Memory B cell (primary cell): ENCODE measurements around the gene ENPP6.
"Not testable (repeated sequence)": the region's sequence is repeated elsewhere in the genome, so short reads cannot be mapped to it uniquely, and the experiment has no call there.

Experiments used
- ATAC-seq: fragments of 150-1000 bp; cut with Tn5 transposase; 2 replicates; pipeline ENCODE4 v1.10.0; 2021; ENCODE audit warnings: low read depth, mild to moderate bottlenecking, moderate library complexity
- DNase-seq, 2 donors: peaks; one replicate each; pipeline ENCODE4 v3.0.0; 2022; ENCODE audit warnings: low spot score in 2 of 2
- H3K27ac Mint-ChIP-seq: one replicate; pipeline ENCODE4 v1.8.0; 2022; ENCODE audit warnings: mild to moderate bottlenecking, moderate library complexity, mixed read lengths
- H3K27me3 Mint-ChIP-seq: one replicate; pipeline ENCODE4 v1.8.0; 2022; ENCODE audit warnings: mixed read lengths
- H3K36me3 Mint-ChIP-seq: one replicate; pipeline ENCODE4 v1.8.0; 2022; ENCODE audit warnings: mild to moderate bottlenecking, mixed read lengths
- H3K4me1 Mint-ChIP-seq: one replicate; pipeline ENCODE4 v1.8.0; 2022; ENCODE audit warnings: mixed read lengths
- H3K4me3 Mint-ChIP-seq: one replicate; pipeline ENCODE4 v1.8.0; 2022; ENCODE audit warnings: mild to moderate bottlenecking, moderate library complexity, mixed read lengths
- H3K9me3 Mint-ChIP-seq: one replicate; pipeline ENCODE4 v1.8.0; 2022; ENCODE audit warnings: mixed read lengths

The ENPP6 gene

DNA sequence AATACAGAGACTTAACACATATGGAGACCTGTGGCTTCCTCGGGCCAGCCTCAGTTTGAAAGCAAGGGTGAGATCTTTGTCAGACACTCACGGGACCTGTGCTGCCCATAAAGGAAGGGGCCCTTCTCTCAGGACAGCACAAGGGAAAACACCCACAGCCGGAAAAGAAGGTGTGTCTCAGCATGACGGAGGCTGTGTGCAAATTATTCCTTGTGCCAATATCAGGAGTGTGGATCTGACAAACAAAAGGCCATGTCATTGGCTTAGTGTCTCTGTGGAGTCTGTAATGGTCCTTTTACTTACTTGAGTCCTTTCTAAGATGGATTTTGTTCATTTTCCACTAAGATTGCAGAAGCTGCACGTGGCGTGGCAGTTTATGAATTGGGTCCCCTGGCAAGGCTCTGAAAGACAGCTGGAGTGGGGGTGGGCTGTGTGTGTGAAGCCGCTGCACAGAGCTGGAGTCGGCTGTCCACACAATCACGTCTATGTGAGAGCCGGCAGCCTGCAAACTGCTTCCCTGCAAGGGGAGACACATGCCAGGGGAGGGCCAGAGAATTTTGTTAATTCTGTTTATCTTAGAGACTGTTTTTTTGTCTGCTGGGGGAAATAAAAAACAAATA lies 1.9 kb downstream of the ENPP6 start:
- Mint-ChIP-seq H3K4me3 (no peak overlapping the region), H3K27me3 (peaks cover 9% of the 10 kb centered on the region), H3K36me3 (peaks cover 2% of the 10 kb centered on the region), H3K27ac (no peak overlapping the region), H3K9me3 (peaks cover 2% of the 10 kb centered on the region), H3K4me1 (no peaks in the 10 kb centered on the region)
- no peak for DNase-seq
- no peak for ATAC-seq

DNA sequence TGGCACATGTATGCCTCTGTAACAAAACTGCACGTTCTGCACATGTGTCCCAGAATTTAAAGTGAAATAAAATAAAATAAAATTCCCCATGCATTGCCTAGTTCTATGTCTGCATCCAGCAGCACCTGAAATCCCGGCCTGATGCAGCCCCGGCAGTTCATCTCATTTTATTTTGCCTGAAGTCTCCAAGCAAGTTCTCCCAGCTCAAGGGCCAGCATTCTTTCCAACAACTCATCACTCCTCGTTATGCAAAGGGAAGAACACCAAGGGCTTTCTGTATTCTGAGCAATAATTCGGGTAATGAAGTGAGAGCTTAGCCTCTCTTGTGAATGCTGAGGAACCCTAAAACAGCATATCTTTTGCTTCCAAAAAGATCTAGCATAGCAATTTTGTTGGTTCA lies 2.7 kb downstream of the ENPP6 start:
- Mint-ChIP-seq H3K27ac (no peak overlapping the region), H3K36me3 (peaks cover 2% of the 10 kb centered on the region), H3K4me3 (no peak overlapping the region), H3K4me1 (no peaks in the 10 kb centered on the region), H3K27me3 (peaks cover 9% of the 10 kb centered on the region), H3K9me3 (peaks cover 2% of the 10 kb centered on the region)
- DNase-seq (no peak), ATAC-seq (no peak)

DNA sequence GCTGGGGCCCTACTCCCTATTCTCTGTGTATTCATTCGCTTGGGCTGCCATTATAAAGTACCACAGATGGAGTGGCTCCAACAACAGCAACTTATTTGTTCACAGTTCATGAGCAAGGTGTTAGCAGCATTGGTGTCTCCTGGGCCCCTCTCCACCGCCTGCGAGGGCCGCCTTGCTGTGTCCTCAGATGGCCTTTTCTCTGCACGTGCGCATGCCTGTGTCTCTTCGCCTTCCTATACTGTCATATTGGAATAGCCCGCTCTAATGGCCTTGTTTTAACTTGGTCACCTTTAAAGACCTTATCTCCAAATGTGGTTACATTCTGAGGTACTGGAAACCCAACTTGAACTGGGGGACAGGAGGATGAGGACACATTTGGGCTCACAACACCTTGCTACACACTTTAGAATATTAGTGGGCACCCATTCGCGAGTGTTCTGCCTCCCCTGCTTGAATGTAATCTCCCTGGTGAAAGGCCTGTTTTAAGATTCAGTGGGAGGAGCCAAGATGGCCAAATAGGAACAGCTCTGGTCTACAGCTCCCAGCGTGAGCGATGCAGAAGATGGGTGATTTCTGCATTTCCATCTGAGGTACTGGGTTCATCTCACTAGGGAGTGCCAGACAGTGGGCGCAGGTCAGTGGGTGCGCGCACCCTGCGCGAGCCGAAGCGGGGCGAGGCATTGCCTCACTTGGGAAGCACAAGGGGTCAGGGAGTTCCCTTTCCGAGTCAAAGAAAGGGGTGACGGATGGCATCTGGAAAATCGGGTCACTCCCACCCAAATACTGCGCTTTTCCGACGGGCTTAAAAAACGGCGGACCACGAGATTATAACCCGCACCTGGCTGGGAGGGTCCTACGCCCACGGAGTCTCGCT lies 9.7 kb downstream of the ENPP6 start:
- H3K4me1 Mint-ChIP-seq: not testable (repeated sequence)

DNA sequence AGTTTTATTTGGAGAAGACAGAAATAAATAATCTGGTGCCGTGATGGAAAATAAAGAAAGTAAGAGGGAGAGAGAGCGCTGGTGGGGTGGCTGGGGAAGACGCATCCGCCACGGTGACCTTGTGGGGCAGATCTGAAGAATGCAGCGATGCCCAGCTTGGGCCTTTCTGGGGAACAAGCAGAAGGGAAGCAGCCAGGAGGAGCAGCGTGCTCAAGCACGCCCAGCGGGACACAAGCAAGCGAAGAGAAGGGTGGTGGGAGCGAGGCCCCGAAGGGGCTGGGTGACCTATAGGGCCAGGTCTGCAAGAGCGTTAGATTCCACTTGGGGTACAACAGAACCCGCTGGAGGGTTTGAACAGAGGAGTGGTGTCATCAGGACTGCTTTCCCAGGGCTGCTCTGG lies 12.4 kb downstream of the ENPP6 start:
- no peaks in the 10 kb centered on the region for H3K36me3 Mint-ChIP-seq
- H3K4me1 Mint-ChIP-seq: no peaks in the 10 kb centered on the region
- H3K27ac Mint-ChIP-seq: no peak overlapping the region
- ATAC-seq (no peak), DNase-seq (no peak)
- peaks cover 33% of the 10 kb centered on the region for H3K27me3 Mint-ChIP-seq
- no peak overlapping the region for H3K4me3 Mint-ChIP-seq
- H3K9me3 Mint-ChIP-seq: peaks cover 1% of the 10 kb centered on the region

More for the DNA sequence above, 9.7 kb downstream of the ENPP6 start:
- not testable (repeated sequence) for DNase-seq, H3K9me3 Mint-ChIP-seq, H3K4me3 Mint-ChIP-seq, H3K27ac Mint-ChIP-seq, H3K36me3 Mint-ChIP-seq, ATAC-seq
- peaks cover 28% of the 10 kb centered on the region for H3K27me3 Mint-ChIP-seq

DNA sequence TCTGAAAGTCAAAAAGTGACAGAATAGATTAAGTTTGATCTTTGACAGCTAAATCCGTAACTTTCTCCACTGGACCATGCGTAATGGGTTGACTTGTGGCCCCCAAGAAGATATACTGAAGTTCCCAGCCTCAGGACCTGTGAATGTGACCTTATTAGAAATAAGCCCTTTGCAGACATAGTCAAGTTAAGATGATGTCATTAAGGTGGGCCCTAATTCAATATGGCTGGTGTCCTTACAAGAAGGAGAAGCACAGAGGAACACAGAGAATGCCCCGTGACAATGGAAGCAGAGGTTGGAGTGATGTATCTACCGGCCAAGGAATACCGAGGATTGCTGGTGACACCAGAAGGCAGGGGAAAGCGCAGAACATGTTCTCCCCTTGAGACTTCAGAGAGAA lies 14.4 kb downstream of the ENPP6 start:
- H3K4me3 Mint-ChIP-seq: no peak overlapping the region
- H3K27ac Mint-ChIP-seq: no peak overlapping the region
- H3K36me3 Mint-ChIP-seq: no peaks in the 10 kb centered on the region
- H3K9me3 Mint-ChIP-seq: no peaks in the 10 kb centered on the region
- no peak for ATAC-seq
- no peaks in the 10 kb centered on the region for H3K4me1 Mint-ChIP-seq
- H3K27me3 Mint-ChIP-seq: peaks cover 34% of the 10 kb centered on the region
- DNase-seq: no peak

DNA sequence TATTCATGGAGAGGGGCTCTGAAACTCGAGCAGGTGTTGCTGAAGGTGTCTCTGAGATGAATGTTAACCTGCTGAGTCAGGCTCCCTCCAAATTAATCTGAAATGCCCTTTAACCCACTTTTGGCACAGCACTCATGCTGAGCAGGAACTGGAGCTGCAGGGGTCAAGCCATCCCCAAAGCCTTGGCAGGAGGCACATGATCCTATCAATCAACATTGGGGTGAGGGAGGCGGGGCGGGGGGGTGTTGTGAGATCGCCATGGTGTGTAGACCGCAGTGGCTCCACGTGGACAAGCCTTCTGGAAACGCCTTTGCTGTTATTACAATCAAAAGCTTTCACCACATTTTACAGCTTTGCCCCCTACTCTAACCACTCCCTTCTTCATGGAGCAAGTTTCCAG lies 16.5 kb downstream of the ENPP6 start:
- ATAC-seq (no peak), DNase-seq (no peak)
- H3K4me3 Mint-ChIP-seq: no peak overlapping the region
- no peaks in the 10 kb centered on the region for H3K36me3 Mint-ChIP-seq
- H3K27ac Mint-ChIP-seq: no peak overlapping the region
- peaks cover 24% of the 10 kb centered on the region for H3K27me3 Mint-ChIP-seq
- no peaks in the 10 kb centered on the region for H3K9me3 Mint-ChIP-seq
- no peaks in the 10 kb centered on the region for H3K4me1 Mint-ChIP-seq

DNA sequence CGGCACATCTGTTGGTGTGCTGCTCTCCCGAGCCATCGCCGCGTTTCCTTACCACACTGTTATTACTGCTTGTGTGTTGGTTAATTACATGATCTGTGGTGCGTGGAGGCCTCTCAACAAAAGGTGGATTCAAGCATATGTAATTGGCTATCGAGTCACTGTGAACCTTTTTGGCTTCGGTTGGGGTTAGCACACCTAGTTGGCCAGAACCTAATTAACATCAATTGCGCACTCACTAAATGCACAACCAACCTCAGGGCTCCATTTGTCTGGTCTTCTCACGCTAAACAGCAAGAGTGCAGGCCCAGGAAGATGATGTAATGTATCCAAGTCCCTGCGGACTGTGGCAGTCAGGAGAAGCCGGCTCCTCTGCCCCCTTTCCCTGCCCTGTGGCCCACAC lies 17.4 kb downstream of the ENPP6 start:
- H3K9me3 Mint-ChIP-seq: no peaks in the 10 kb centered on the region

DNA sequence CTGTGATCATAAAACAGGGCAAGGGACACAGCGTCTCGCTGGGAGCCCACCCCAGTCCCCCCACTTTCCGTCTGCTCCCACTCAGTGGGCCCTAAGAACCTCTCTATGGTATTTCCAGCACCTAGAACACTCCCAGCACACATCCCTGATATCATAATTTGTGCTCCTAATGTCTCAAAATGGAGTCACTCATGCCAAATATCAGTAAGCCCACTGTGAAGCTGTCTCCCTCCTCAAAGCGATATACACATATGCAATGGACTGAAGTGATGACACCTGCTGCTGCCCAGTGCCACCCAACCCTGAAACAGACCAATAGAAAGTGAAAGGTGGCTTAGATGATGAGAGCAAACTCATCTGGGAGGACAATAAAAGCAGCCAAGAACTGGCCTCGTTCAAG lies 17.9 kb downstream of the ENPP6 start:
- Mint-ChIP-seq H3K4me1 (no peaks in the 10 kb centered on the region), H3K36me3 (no peaks in the 10 kb centered on the region), H3K27ac (no peak overlapping the region), H3K9me3 (no peaks in the 10 kb centered on the region), H3K4me3 (no peak overlapping the region), H3K27me3 (peaks cover 19% of the 10 kb centered on the region)
- no peak for DNase-seq
- no peak for ATAC-seq

More for the DNA sequence above, 17.4 kb downstream of the ENPP6 start:
- no peak for DNase-seq
- peaks cover 20% of the 10 kb centered on the region for H3K27me3 Mint-ChIP-seq
- no peak for ATAC-seq
- H3K36me3 Mint-ChIP-seq: no peaks in the 10 kb centered on the region
- H3K27ac Mint-ChIP-seq: no peak overlapping the region
- H3K4me3 Mint-ChIP-seq: no peak overlapping the region
- H3K4me1 Mint-ChIP-seq: no peaks in the 10 kb centered on the region

DNA sequence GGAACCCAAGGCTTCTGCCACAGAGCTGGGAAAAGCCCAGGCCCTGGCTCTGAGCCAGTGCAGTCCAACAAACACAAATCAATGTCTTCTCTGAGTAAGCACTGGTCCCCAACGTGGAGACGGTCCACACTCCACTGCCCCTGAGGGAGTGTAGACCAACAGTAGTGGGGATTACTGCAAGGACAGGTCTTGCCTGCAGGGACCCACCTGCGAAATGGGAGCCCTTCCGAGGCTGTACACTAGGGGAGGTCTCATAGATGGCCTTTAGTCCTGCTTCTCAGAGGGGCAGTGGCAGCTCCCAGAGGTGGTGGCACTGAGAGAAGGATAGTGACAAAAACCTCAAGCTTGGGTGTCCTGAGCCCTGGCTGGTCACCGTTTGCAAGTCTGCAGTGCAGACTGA lies 19.5 kb downstream of the ENPP6 start:
- ATAC-seq: no peak
- peaks cover 17% of the 10 kb centered on the region for H3K27me3 Mint-ChIP-seq

DNA sequence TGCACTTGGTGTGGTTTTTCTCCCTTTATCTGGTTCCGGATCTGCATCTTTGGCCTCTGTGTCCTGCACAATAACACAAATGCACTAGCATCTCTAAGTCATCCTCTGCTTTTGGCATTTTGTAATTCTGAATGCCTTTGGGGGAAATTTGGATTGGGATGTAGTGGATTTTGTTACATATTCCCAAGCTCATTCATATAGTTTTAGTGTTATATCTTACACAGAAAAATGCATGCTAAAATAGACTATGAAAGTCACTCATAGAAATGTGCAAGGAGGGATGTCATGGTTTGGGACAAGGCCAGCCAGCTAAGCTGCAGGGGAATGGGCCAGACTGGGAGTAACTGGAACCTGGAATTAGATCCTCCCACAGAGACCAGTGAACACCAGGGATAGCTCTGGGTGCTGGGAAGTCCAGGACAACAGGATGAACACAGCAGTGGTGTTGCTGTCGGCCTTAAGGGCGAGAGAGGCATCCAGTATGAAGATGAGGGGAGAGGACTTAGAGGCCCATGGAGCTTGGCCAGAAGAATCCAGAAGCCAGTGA lies 20.1 kb downstream of the ENPP6 start:
- H3K27me3 Mint-ChIP-seq: peaks cover 16% of the 10 kb centered on the region
- no peaks in the 10 kb centered on the region for H3K36me3 Mint-ChIP-seq
- H3K4me1 Mint-ChIP-seq: peaks cover 3% of the 10 kb centered on the region
- no peaks in the 10 kb centered on the region for H3K9me3 Mint-ChIP-seq
- H3K4me3 Mint-ChIP-seq: no peak overlapping the region
- no peak overlapping the region for H3K27ac Mint-ChIP-seq
- ATAC-seq (no peak), DNase-seq (no peak)

More for the DNA sequence above, 19.5 kb downstream of the ENPP6 start:
- H3K36me3 Mint-ChIP-seq: no peaks in the 10 kb centered on the region
- no peaks in the 10 kb centered on the region for H3K9me3 Mint-ChIP-seq
- H3K4me3 Mint-ChIP-seq: no peak overlapping the region
- no peak for DNase-seq
- no peak overlapping the region for H3K27ac Mint-ChIP-seq
- peaks cover under 1% of the 10 kb centered on the region for H3K4me1 Mint-ChIP-seq

DNA sequence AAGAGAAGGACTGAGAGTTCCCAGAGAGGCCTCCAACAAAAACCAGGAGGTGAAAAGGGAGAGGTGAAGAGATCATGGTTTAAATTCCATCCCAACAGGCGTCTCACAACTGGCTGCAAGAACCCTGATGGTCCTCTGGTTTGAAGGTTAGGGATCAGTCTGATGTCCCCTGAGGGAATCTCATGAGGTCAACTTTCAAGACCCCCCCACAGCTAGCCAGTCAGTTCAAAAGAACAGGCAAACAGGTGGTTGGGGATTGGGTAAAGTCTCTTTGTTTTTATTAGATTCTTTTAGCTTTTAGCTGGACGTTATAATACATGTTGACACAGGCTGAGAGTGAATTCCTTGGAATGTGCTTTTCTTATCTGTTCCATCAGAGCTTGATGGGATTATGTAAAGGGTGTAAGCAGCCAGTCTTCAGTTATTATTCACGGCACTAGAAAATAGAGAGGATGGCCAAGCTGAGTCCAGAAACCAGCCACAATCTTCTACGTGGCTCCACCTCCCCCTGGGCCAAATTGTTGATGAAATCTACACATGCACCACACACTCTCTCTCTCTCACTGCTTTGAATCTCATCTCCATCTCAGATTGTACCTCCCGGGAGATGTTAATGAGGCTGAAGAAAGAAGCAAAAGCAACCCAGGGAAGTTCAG lies 20.8 kb downstream of the ENPP6 start:
- Mint-ChIP-seq H3K27me3 (peaks cover 14% of the 10 kb centered on the region), H3K27ac (no peak overlapping the region), H3K9me3 (no peaks in the 10 kb centered on the region)

DNA sequence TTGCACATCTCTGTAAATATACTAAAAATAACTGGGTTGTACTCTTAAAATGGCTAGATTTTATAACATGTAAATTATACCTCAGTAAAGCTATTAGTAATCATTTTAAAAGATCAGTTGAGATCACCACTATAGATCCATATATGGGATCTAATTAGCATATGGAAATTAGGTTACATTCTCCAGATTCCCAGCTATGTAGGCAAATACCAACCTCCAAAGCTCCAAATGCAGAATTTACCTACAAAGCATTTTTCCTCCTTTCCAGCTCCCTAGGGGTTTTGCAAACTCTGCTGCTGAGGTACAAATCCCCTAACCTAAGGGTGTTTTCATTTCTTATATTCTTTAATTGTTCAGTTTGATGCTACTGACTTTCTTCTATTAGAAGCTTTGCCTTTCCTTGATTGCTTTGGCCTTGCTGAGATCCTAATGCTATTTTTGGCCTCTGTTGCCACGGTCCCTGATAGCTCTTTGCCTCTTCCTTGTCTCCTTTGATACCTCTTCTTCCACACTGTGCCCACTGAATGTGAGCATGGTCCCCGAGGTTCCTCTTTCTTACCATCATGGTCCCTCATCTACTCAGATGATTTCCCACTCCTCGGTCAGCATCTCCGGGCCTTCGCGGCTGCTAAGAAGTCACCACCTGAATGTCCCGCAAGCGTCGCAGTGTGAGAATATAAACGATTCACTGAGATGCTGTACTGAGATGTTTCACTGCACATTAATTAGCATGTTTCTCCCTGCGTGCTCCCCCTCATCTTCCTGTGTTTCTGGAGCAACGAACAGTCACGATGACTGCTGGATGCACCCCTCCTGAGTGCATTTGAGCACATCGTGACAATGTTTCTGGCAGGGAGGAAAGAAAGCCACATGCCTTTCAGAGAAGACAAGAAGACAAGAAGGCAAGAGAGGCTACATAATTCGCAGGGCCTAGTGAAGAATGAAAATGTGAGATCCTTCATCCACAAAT lies 23.8 kb downstream of the ENPP6 start:
- DNase-seq (no peak), ATAC-seq (no peak)
- Mint-ChIP-seq H3K27ac (no peak overlapping the region), H3K9me3 (no peaks in the 10 kb centered on the region), H3K4me3 (no peak overlapping the region), H3K36me3 (no peaks in the 10 kb centered on the region), H3K4me1 (peaks cover 3% of the 10 kb centered on the region), H3K27me3 (peaks cover 10% of the 10 kb centered on the region)

More for the DNA sequence above, 20.8 kb downstream of the ENPP6 start:
- H3K4me3 Mint-ChIP-seq: no peak overlapping the region
- H3K4me1 Mint-ChIP-seq: peaks cover 3% of the 10 kb centered on the region
- H3K36me3 Mint-ChIP-seq: no peaks in the 10 kb centered on the region
- no peak for ATAC-seq
- DNase-seq: no peak

DNA sequence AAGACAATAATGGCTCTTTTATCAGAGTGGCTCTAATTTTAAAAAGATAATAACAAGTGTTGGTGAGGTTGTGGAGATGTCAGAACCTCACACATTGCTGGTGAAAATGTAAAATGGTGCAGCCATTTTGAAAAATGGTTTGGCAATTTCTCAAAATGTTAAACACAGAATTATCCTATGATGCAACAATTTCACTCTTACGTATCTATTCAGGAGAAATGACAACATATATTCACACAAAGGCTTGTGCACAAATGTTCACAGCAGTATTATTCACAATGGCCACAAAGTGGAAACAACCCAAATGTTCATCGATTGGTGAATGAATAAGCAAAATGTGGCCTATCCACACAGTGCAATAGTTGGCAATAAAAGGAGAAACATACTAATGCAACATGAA lies 24.7 kb downstream of the ENPP6 start:
- no peak for ATAC-seq
- H3K4me1 Mint-ChIP-seq: peaks cover 3% of the 10 kb centered on the region
- no peak for DNase-seq
- no peaks in the 10 kb centered on the region for H3K36me3 Mint-ChIP-seq
- H3K27me3 Mint-ChIP-seq: peaks cover 10% of the 10 kb centered on the region
- H3K9me3 Mint-ChIP-seq: no peaks in the 10 kb centered on the region
- H3K27ac Mint-ChIP-seq: no peak overlapping the region
- H3K4me3 Mint-ChIP-seq: no peak overlapping the region
